Measurements from ENCODE around the gene KAT6B. TPM values are rescaled to one million over a fixed set of nuclear protein-coding genes. Genes with fewer than 3 reads are reported as not detected.

The KAT6B gene
- total and polyA plus RNA-seq, 2 experiments from 2014 or later: 7.7 to 12.4 TPM

DNA sequence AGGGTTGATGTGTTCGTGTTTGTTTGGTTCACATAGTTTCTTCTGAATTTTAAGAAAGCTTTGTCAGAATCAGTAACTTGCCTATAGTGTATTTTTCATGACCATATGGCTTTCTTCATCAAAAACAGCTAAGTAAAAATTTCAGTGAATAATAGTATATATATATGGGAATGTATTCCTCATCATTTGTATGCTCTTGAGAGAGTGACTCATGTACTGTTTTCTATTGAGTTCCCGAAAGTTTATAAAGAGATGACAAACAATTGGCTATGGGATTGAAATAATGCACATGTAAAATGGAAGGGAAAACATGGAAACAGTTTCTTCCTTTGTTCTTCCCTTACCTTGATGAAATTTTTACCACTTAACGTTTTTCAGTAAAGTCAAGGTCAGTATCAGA lies 56.4 kb downstream of the KAT6B start:
- in situ Hi-C loops (cut with MboI): no loop called here
- TF ChIP-seq EZH2phosphoT487 (IDR thresholded peaks at IDR 0.05; ENCODE audit: insufficient read depth, low read depth) (no peak), EZH2 (IDR thresholded peaks at IDR 0.05; ENCODE audit: insufficient read depth, poor library complexity, severe bottlenecking) (no peak)
- WGBS, 2 experiments (ENCODE audit: low coverage in 1 of 2, low lambda C conversion rate in 2 of 2, missing lambda C conversion rate in 2 of 2): 54 to 67% methylated on average over 3 of the region's 3 CpGs
- no peak overlapping the region for H3K4me2 ChIP-seq (ENCODE audit: unreplicated experiment)
- H3K27ac ChIP-seq: no peak overlapping the region
- no peaks in the 10 kb centered on the region for H3K27me3 ChIP-seq (replicated peaks; ENCODE audit: insufficient read depth)
- no peak overlapping the region for H3K4me3 ChIP-seq
- no peak overlapping the region for H3K9ac ChIP-seq
- peaks cover 96% of the 10 kb centered on the region for H3K79me2 ChIP-seq (ENCODE audit: insufficient read depth)
- no peak overlapping the region for H2AFZ ChIP-seq
- H4K20me1 ChIP-seq (ENCODE audit: insufficient read depth): peaks cover 6% of the 10 kb centered on the region; the same call in 1 of the 2 replicates
- H3F3A ChIP-seq (ENCODE audit: insufficient read depth): peaks cover 7% of the 10 kb centered on the region; the same call in 1 of the 2 replicates
- H3K9me3 ChIP-seq (ENCODE audit: low read depth): no peaks in the 10 kb centered on the region
- peak; percentile 45 for DNase-seq
- H3K4me1 ChIP-seq (ENCODE audit: insufficient read depth): peaks cover 12% of the 10 kb centered on the region
- no peaks in the 10 kb centered on the region for H3K9me2 ChIP-seq (ENCODE audit: insufficient read depth)
- no peaks in the 10 kb centered on the region for H3K36me3 ChIP-seq (ENCODE audit: low read depth)

DNA sequence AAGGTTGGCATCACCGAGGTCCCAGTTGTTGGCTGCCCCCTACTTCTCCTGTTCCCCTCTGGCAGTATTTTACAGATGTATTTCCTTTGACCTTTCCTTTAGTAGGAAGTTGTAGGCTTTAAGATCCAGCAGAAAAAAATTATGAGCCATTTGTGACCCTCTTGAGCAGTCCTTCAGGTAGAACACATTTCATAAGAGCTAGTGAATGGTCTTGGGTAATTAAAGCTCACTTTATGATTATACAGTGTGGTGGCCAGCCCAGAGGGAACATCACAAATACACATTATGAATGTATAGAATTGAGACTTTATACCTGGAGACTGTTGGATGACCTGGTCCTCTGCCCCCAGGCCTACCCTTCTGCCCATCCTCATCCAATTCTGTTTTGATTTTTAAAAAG lies 57.0 kb downstream of the KAT6B start:
- H3K27me3 ChIP-seq (replicated peaks; ENCODE audit: insufficient read depth): no peaks in the 10 kb centered on the region
- no peak overlapping the region for H2AFZ ChIP-seq
- no peak overlapping the region for H3K9ac ChIP-seq
- H3K27ac ChIP-seq: no peak overlapping the region
- no peaks in the 10 kb centered on the region for H3K9me2 ChIP-seq (ENCODE audit: insufficient read depth)
- peaks cover 7% of the 10 kb centered on the region; the same call in 1 of the 2 replicates for H3F3A ChIP-seq (ENCODE audit: insufficient read depth)
- WGBS, 2 experiments (ENCODE audit: low coverage in 1 of 2, low lambda C conversion rate in 2 of 2, missing lambda C conversion rate in 2 of 2): 92 to 93% methylated on average over 1 of the region's 1 CpG
- peaks cover 98% of the 10 kb centered on the region for H3K79me2 ChIP-seq (ENCODE audit: insufficient read depth)
- peaks cover 6% of the 10 kb centered on the region; the same call in 1 of the 2 replicates for H4K20me1 ChIP-seq (ENCODE audit: insufficient read depth)
- H3K4me3 ChIP-seq: no peak overlapping the region
- H3K4me1 ChIP-seq (ENCODE audit: insufficient read depth): peaks cover 10% of the 10 kb centered on the region; the same call in 1 of the 2 replicates
- H3K9me3 ChIP-seq (ENCODE audit: low read depth): no peaks in the 10 kb centered on the region
- TF ChIP-seq EZH2phosphoT487 (IDR thresholded peaks at IDR 0.05; ENCODE audit: insufficient read depth, low read depth) (no peak), EZH2 (IDR thresholded peaks at IDR 0.05; ENCODE audit: insufficient read depth, poor library complexity, severe bottlenecking) (no peak)
- DNase-seq: no peak
- H3K36me3 ChIP-seq (ENCODE audit: low read depth): no peaks in the 10 kb centered on the region
- in situ Hi-C loops (cut with MboI): no loop called here
- H3K4me2 ChIP-seq (ENCODE audit: unreplicated experiment): no peak overlapping the region

GRCh38 chr10:74887614-74888284 lies 61.3 kb downstream of the KAT6B start:
- no peak for TF ChIP-seq EZH2 (IDR thresholded peaks at IDR 0.05; ENCODE audit: insufficient read depth, poor library complexity, severe bottlenecking)
- no peak for TF ChIP-seq EZH2phosphoT487 (IDR thresholded peaks at IDR 0.05; ENCODE audit: insufficient read depth, low read depth)
- Histone ChIP-seq H2AFZ (no peak overlapping the region), H3F3A (ENCODE audit: insufficient read depth) (no peaks in the 10 kb centered on the region), H3K4me3 (no peak overlapping the region), H4K20me1 (ENCODE audit: insufficient read depth) (no peaks in the 10 kb centered on the region), H3K9me2 (ENCODE audit: insufficient read depth) (no peaks in the 10 kb centered on the region), H3K27me3 (replicated peaks; ENCODE audit: insufficient read depth) (no peaks in the 10 kb centered on the region), H3K9me3 (ENCODE audit: low read depth) (no peaks in the 10 kb centered on the region), H3K4me2 (ENCODE audit: unreplicated experiment) (no peak overlapping the region), H3K36me3 (ENCODE audit: low read depth) (no peaks in the 10 kb centered on the region), H3K9ac (no peak overlapping the region), H3K79me2 (ENCODE audit: insufficient read depth) (peaks cover 90% of the 10 kb centered on the region), H3K27ac (no peak overlapping the region), H3K4me1 (ENCODE audit: insufficient read depth) (peaks cover 3% of the 10 kb centered on the region; the same call in 1 of the 2 replicates)
- 93 to 98% methylated on average over 2 of the region's 2 CpGs for WGBS, 2 experiments (ENCODE audit: low coverage in 1 of 2, low lambda C conversion rate in 2 of 2, missing lambda C conversion rate in 2 of 2)
- in situ Hi-C loops (cut with MboI): no loop called here
- no peak for DNase-seq

- no peaks in the 10 kb centered on the region for H3K36me3 ChIP-seq (ENCODE audit: low read depth)
- no peaks in the 10 kb centered on the region for H3K4me1 ChIP-seq (ENCODE audit: insufficient read depth)
- no peak overlapping the region for H2AFZ ChIP-seq
- H3K9me2 ChIP-seq (ENCODE audit: insufficient read depth): no peaks in the 10 kb centered on the region
- TF ChIP-seq EZH2 (IDR thresholded peaks at IDR 0.05; ENCODE audit: insufficient read depth, poor library complexity, severe bottlenecking): no peak
- TF ChIP-seq EZH2phosphoT487 (IDR thresholded peaks at IDR 0.05; ENCODE audit: insufficient read depth, low read depth): no peak
- no peaks in the 10 kb centered on the region for H4K20me1 ChIP-seq (ENCODE audit: insufficient read depth)
- H3K9ac ChIP-seq: no peak overlapping the region
- H3K9me3 ChIP-seq (ENCODE audit: low read depth): no peaks in the 10 kb centered on the region
- no peak overlapping the region for H3K4me2 ChIP-seq (ENCODE audit: unreplicated experiment)
- in situ Hi-C loops (cut with MboI): no loop called here
- H3K27me3 ChIP-seq (replicated peaks; ENCODE audit: insufficient read depth): no peaks in the 10 kb centered on the region
- DNase-seq: peak; percentile 31
- WGBS, 2 experiments (ENCODE audit: low coverage in 1 of 2, low lambda C conversion rate in 2 of 2, missing lambda C conversion rate in 2 of 2): 86 to 87% methylated on average over 6 of the region's 6 CpGs
- no peak overlapping the region for H3K27ac ChIP-seq
- no peaks in the 10 kb centered on the region for H3F3A ChIP-seq (ENCODE audit: insufficient read depth)
- H3K4me3 ChIP-seq: no peak overlapping the region
- peaks cover 90% of the 10 kb centered on the region for H3K79me2 ChIP-seq (ENCODE audit: insufficient read depth)
Measured at GRCh38 chr10:74888962-74889661, 62.7 kb downstream of the KAT6B start.
